ENCODE measurements around the gene SLC25A24. TPM values are rescaled to one million over a fixed set of nuclear protein-coding genes. Genes with fewer than 3 reads are reported as not detected.

The SLC25A24 gene
- total and polyA plus RNA-seq, 9 of the 15 experiments (the other 6 are each of a cell fraction or from before 2014, with no cell fraction given): 6.9 to 34.9 (median 25.4) TPM

- no peak for TF ChIP-seq BRD4 (IDR thresholded peaks at IDR 0.05)
- TF ChIP-seq ETS2 (tag; IDR thresholded peaks at IDR 0.05; ENCODE audit: borderline replicate concordance, poor library complexity, severe bottlenecking): no peak
- peak in 1 of 3 experiments; percentile 61 for TF ChIP-seq YY1 (IDR thresholded peaks at IDR 0.05; ENCODE audit: borderline replicate concordance in 1 of 3, control insufficient read depth in 1 of 3, extremely low read depth in 1 of 3, insufficient read depth in 3 of 3, insufficient read length in 1 of 3, insufficient replicate concordance in 2 of 3, low read depth in 1 of 3, low read length in 2 of 3)
- no peak for TF ChIP-seq ARID3B (CRISPR knock-in tag; IDR thresholded peaks at IDR 0.05; ENCODE audit: borderline replicate concordance)
- no peak for TF ChIP-seq ETV5 (CRISPR knock-in tag; IDR thresholded peaks at IDR 0.05; ENCODE audit: low read depth)
- TF ChIP-seq ZNF583 (CRISPR knock-in tag; IDR thresholded peaks at IDR 0.05): no peak
- TF ChIP-seq ETS1 (conservative IDR thresholded peaks at IDR 0.05; ENCODE audit: control insufficient read depth, low read depth, low read length): no peak
- no peak for TF ChIP-seq SRSF9 (IDR thresholded peaks at IDR 0.05; ENCODE audit: borderline replicate concordance, low read depth, low read length)
- no peak for TF ChIP-seq CBX8 (IDR thresholded peaks at IDR 0.05; ENCODE audit: borderline replicate concordance, extremely low read depth, low read depth, low read length, poor library complexity, severe bottlenecking)
- TF ChIP-seq CBFA2T2 (conservative IDR thresholded peaks at IDR 0.05): peak; percentile 63
- no peak for TF ChIP-seq WHSC1 (IDR thresholded peaks at IDR 0.05; ENCODE audit: low read length)
- TF ChIP-seq ZNF212 (CRISPR knock-in tag; IDR thresholded peaks at IDR 0.05): no peak
- no peak for TF ChIP-seq DEAF1 (CRISPR knock-in tag; IDR thresholded peaks at IDR 0.05)
- TF ChIP-seq CBX2 (IDR thresholded peaks at IDR 0.05; ENCODE audit: insufficient read depth, low read length, poor library complexity, severe bottlenecking): no peak
- TF ChIP-seq JUNB (CRISPR knock-in tag; conservative IDR thresholded peaks at IDR 0.05): no peak
- no peak for TF ChIP-seq DIDO1 (tag; IDR thresholded peaks at IDR 0.05; ENCODE audit: low read depth)
- TF ChIP-seq SMAD2 (IDR thresholded peaks at IDR 0.05; ENCODE audit: low read depth, low read length): no peak
- peak; percentile 16; the same call in 1 of the 2 replicates for TF ChIP-seq TEAD4 (IDR thresholded peaks at IDR 0.05; ENCODE audit: low read length)
- TF ChIP-seq TEAD4 (CRISPR knock-in tag; IDR thresholded peaks at IDR 0.05; ENCODE audit: borderline replicate concordance): no peak
- TF ChIP-seq MYBL2 (IDR thresholded peaks at IDR 0.05; ENCODE audit: low read depth): no peak
- no peak for TF ChIP-seq MYBL2 (CRISPR knock-in tag; IDR thresholded peaks at IDR 0.05; ENCODE audit: borderline replicate concordance)
- no peak for TF ChIP-seq ZNF133 (CRISPR knock-in tag; IDR thresholded peaks at IDR 0.05)
Observed at GRCh38 chr1:108208724-108209446, 8.7 kb upstream of the SLC25A24 start (continued).

All from K562 (cell line).